CD14-positive monocyte (primary cell): ENCODE data around the gene ST6GALNAC3. TPM values are rescaled to one million over a fixed set of nuclear protein-coding genes. Genes with fewer than 3 reads are reported as not detected.
"Not testable (repeated sequence)": the region's sequence is repeated elsewhere in the genome, so short reads cannot be mapped to it uniquely, and the experiment has no call there.

Experiments used
- DNase-seq, 3 donors: peaks; one replicate each; pipeline ENCODE4 v3.0.0-alpha.2; 2011 to 2022
- H2AFZ ChIP-seq: 2 replicates; pipeline ENCODE4 v1.6.0; 2012; ENCODE audit warnings: mild to moderate bottlenecking, low read depth, low read length, inconsistent platforms; ENCODE audit not compliant: insufficient read depth, poor library complexity, severe bottlenecking
- H3K27ac ChIP-seq, 2 donors: 1 replicate in 1 of 2; 2 replicates in 1 of 2; pipeline ENCODE4 v1.5.1; 2012 to 2013; ENCODE audit warnings: low read length in 2 of 2, control low read depth in 1 of 2, inconsistent platforms in 1 of 2, low read depth in 1 of 2, mild to moderate bottlenecking in 1 of 2
- H3K27me3 ChIP-seq, 2 donors: one replicate each; pipeline versions ENCODE4 v1.6.0 to v1.6.1; 2011 to 2013; ENCODE audit warnings: low read length in 2 of 2; ENCODE audit not compliant: control insufficient read depth in 2 of 2, insufficient read depth in 2 of 2
- H3K36me3 ChIP-seq, 2 donors: replicated peaks in 1 of 2; 1 replicate in 1 of 2; 2 replicates in 1 of 2; pipeline versions ENCODE4 v1.5.1 to v1.6.1; 2012 to 2013; ENCODE audit warnings: low read length in 2 of 2, control low read depth in 1 of 2, inconsistent platforms in 1 of 2, mild to moderate bottlenecking in 1 of 2; ENCODE audit not compliant: insufficient read depth in 2 of 2, control insufficient read depth in 1 of 2
- H3K4me1 ChIP-seq, 2 donors: 1 replicate in 1 of 2; 2 replicates in 1 of 2; pipeline versions ENCODE4 v1.5.1 to v1.6.1; 2012 to 2013; ENCODE audit warnings: low read length in 2 of 2, control low read depth in 1 of 2, inconsistent platforms in 1 of 2, mild to moderate bottlenecking in 1 of 2, moderate library complexity in 1 of 2; ENCODE audit not compliant: insufficient read depth in 2 of 2, control insufficient read depth in 1 of 2
- H3K4me2 ChIP-seq: replicated peaks from 2 replicates; pipeline ENCODE3; 2012; ENCODE audit warnings: low read length, moderate library complexity, mild to moderate bottlenecking; ENCODE audit not compliant: poor library complexity, severe bottlenecking; ENCODE audit errors: extremely low read depth
- H3K4me3 ChIP-seq, 3 experiments: fragments of 200-600 bp in 1 of 3; sonication (generic) in 1 of 3; replicated peaks in 1 of 3; 1 replicate in 2 of 3; 2 replicates in 1 of 3; pipeline ENCODE4 v1.5.1; 2011 to 2013; ENCODE audit warnings: low read length in 3 of 3, mild to moderate bottlenecking in 3 of 3, control low read depth in 2 of 3, low read depth in 2 of 3, inconsistent platforms in 1 of 3, moderate library complexity in 1 of 3
- H3K79me2 ChIP-seq: 2 replicates; pipeline ENCODE4 v1.6.0; 2012; ENCODE audit warnings: mild to moderate bottlenecking, control low read depth, inconsistent platforms, low read length, moderate library complexity; ENCODE audit not compliant: insufficient read depth
- H3K9ac ChIP-seq: 2 replicates; pipeline ENCODE4 v1.6.0; 2017; ENCODE audit warnings: low read length, mild to moderate bottlenecking; ENCODE audit not compliant: insufficient read depth, poor library complexity, severe bottlenecking
- H3K9me3 ChIP-seq, 2 donors: replicated peaks in 1 of 2; 1 replicate in 1 of 2; 2 replicates in 1 of 2; pipeline versions ENCODE4 v1.5.1 to v1.6.1; 2012 to 2013; ENCODE audit warnings: low read length in 2 of 2, control low read depth in 1 of 2; ENCODE audit not compliant: control insufficient read depth in 1 of 2, insufficient read depth in 1 of 2
- H4K20me1 ChIP-seq: 2 replicates; pipeline ENCODE4 v1.6.0; 2012; ENCODE audit warnings: mild to moderate bottlenecking, low read length, control low read depth, moderate library complexity; ENCODE audit not compliant: insufficient read depth
- H3K27ac Mint-ChIP-seq, 7 donors: one replicate each; pipeline ENCODE4 v1.8.0; 2020; ENCODE audit warnings: mild to moderate bottlenecking in 7 of 7, mixed read lengths in 7 of 7, moderate library complexity in 6 of 7, inconsistent platforms in 2 of 7
- H3K27me3 Mint-ChIP-seq, 3 donors: one replicate each; pipeline ENCODE4 v1.8.0; 2021 to 2022; ENCODE audit warnings: low read depth in 3 of 3, mild to moderate bottlenecking in 3 of 3, mixed read lengths in 3 of 3, moderate library complexity in 3 of 3, inconsistent platforms in 1 of 3
- H3K36me3 Mint-ChIP-seq, 2 donors: one replicate each; pipeline ENCODE4 v1.8.0; 2020; ENCODE audit warnings: mixed read lengths in 2 of 2, inconsistent platforms in 1 of 2, mild to moderate bottlenecking in 1 of 2
- H3K4me1 Mint-ChIP-seq: one replicate; pipeline ENCODE4 v1.8.0; 2020; ENCODE audit warnings: mild to moderate bottlenecking, mixed read lengths
- H3K4me3 Mint-ChIP-seq, 2 donors: one replicate each; pipeline ENCODE4 v1.8.0; 2020; ENCODE audit warnings: mild to moderate bottlenecking in 2 of 2, mixed read lengths in 2 of 2, moderate library complexity in 1 of 2
- H3K9me3 Mint-ChIP-seq, 7 donors: one replicate each; pipeline ENCODE4 v1.8.0; 2020 to 2022; ENCODE audit warnings: mixed read lengths in 7 of 7, mild to moderate bottlenecking in 6 of 7, moderate library complexity in 6 of 7, inconsistent platforms in 2 of 7
- CTCF ChIP-seq: fragments of 200-600 bp; IDR thresholded peaks from one replicate; pipeline ENCODE4 v1.8.0; 2022; ENCODE audit warnings: antibody characterized with exemption, mild to moderate bottlenecking
- WGBS: methylation state at CpG from one replicate; pipeline ENCODE4 v1.1.5; 2013; ENCODE audit warnings: missing lambda C conversion rate; ENCODE audit not compliant: insufficient coverage; 5-methylcytosine and 5-hydroxymethylcytosine counted together
- intact Hi-C, 2 donors: fragments of 100-400 bp; cut with micrococcal nuclease; formaldehyde crosslinking; loops; one replicate each; pipeline versions ENCODE4 v1.15.0 to v1.15.1; 2023
- polyA plus RNA-seq, 3 donors: library from polyadenylated mRNA; depleted of rRNA in 1 of 3; unstranded in 2 of 3; stranded (reverse) in 1 of 3; fragments of 300-500 nt in 2 of 3; fragments of >200 nt in 1 of 3; fragmentation: Illumina TruSeq in 2 of 3; gene quantifications; 1 replicate in 2 of 3; 2 replicates in 1 of 3; pipeline ENCODE4 v1.2.3, GENCODE V29; 2012 to 2021

Gene ST6GALNAC3
- polyA plus RNA-seq, 3 donors, result 6.5 to 9.2 (median 7.6) TPM

GRCh38 chr1:76340056-76340455, 265.5 kb downstream of the ST6GALNAC3 start:
- intact Hi-C loops, result no loop called here
- H3K4me1 Mint-ChIP-seq, result no peaks in the 10 kb centered on the region
- 92% methylated on average over 1 of the region's 2 CpGs for WGBS

DNA sequence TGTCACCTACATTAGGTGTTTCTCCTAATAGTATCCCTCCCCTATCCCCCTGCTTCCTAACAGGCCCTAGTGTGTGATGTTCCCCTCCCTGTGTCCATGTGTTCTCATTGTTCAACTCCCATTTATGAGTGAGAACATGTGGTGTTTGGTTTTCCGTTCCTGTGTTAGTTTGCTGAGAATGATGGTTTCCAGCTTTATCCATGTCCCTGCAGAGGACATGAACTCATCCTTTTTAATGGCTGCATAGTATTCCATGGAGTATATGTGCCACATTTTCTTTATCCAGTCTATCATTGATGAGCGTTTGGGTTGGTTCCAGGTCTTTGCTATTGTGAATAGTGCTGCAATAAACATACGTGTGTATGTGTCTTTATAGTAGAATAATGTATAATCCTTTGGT, 267.3 kb downstream of the ST6GALNAC3 start:
- H3K4me3 Mint-ChIP-seq, H3K27ac ChIP-seq, H3K4me1 Mint-ChIP-seq, H3K4me3 ChIP-seq, H3K9ac ChIP-seq, H3K4me2 ChIP-seq, H3K36me3 Mint-ChIP-seq, H3K36me3 ChIP-seq, H3K9me3 ChIP-seq, intact Hi-C loops, H3K79me2 ChIP-seq, H3K27me3 ChIP-seq, DNase-seq, H3K4me1 ChIP-seq, H2AFZ ChIP-seq, H3K27me3 Mint-ChIP-seq, H4K20me1 ChIP-seq: not testable (repeated sequence)
- WGBS, result 100% methylated on average over 1 of the region's 3 CpGs
- peaks cover 2 to 12% (median 5%) of the 10 kb centered on the region in 7 donors for H3K9me3 Mint-ChIP-seq
- peak overlapping the region in 1 of 7 donors; percentile 2 for H3K27ac Mint-ChIP-seq

More at GRCh38 chr1:76340056-76340455, 265.5 kb downstream of the ST6GALNAC3 start:
- Histone ChIP-seq H3K79me2 (no peaks in the 10 kb centered on the region), H3K4me1 (no peaks in the 10 kb centered on the region), H2AFZ (no peak overlapping the region), H3K4me3 (no peak overlapping the region), H3K4me2 (no peak overlapping the region), H3K27me3 (no peaks in the 10 kb centered on the region), H4K20me1 (no peaks in the 10 kb centered on the region), H3K36me3 (no peaks in the 10 kb centered on the region), H3K27ac (no peak overlapping the region), H3K9me3 (no peaks in the 10 kb centered on the region), H3K9ac (no peak overlapping the region)
- no peak overlapping the region for H3K4me3 Mint-ChIP-seq
- peaks cover 0 to 4% (median 2%) of the 10 kb centered on the region in 3 donors for H3K27me3 Mint-ChIP-seq
- DNase-seq, result no peak
- H3K36me3 Mint-ChIP-seq, result no peaks in the 10 kb centered on the region
- TF ChIP-seq CTCF, result no peak
- peaks cover 0 to 10% (median 5%) of the 10 kb centered on the region in 7 donors for H3K9me3 Mint-ChIP-seq
- no peak overlapping the region for H3K27ac Mint-ChIP-seq
